SK-N-SH (cell line): ENCODE results near the gene TNFAIP3. TPM values are rescaled to one million over a fixed set of nuclear protein-coding genes. Genes with fewer than 3 reads are reported as not detected.

ENCODE experiments used
- CTCF ChIA-PET: fragments of 300-600, 350-600 bp; formaldehyde crosslinking; extraction: SDS; loops from one replicate; lab custom pipeline; 2021; lab: Yijun Ruan, JAX
- POLR2A ChIA-PET: fragments of 350-600 bp; sonication (Branson Sonifier 250); formaldehyde crosslinking; extraction: SDS; loops from one replicate; lab custom pipeline; 2020; ENCODE audit warnings: antibody characterized with exemption, inconsistent platforms; lab: Yijun Ruan, JAX
- DNase-seq: peaks from one replicate; pipeline ENCODE4 v3.0.0; 2012
- H2AFZ ChIP-seq: fragments of 200-600 bp; sonication (generic); 2 replicates; pipeline ENCODE4 v1.8.1; 2016; ENCODE audit warnings: antibody characterized with exemption, mild to moderate bottlenecking, low read depth
- H3F3A ChIP-seq: fragments of 200-600 bp; sonication (generic); replicated peaks from 2 replicates; pipeline ENCODE3; 2016; ENCODE audit warnings: antibody characterized with exemption, mild to moderate bottlenecking; ENCODE audit not compliant: insufficient read depth
- H3K27ac ChIP-seq, 2 experiments: fragments of 200-500 bp in 1 of 2; fragments of 200-600 bp in 1 of 2; sonication (Bioruptor generic) in 1 of 2; sonication (generic), shearing (Covaris generic) in 1 of 2; 2 replicates each; pipeline versions ENCODE4 v1.5.1 to v1.6.1; 2014 to 2016; ENCODE audit warnings: low read depth in 2 of 2, inconsistent platforms in 1 of 2, low read length in 1 of 2, mild to moderate bottlenecking in 1 of 2, mixed read lengths in 1 of 2
- H3K27me3 ChIP-seq: fragments of 200-600 bp; sonication (generic), shearing (Covaris generic); 2 replicates; pipeline ENCODE4 v1.6.1; 2016; ENCODE audit warnings: mixed run types; ENCODE audit not compliant: insufficient read depth
- H3K36me3 ChIP-seq, 2 experiments: fragments of 200-500 bp in 1 of 2; fragments of 200-600 bp in 1 of 2; sonication (Bioruptor generic) in 1 of 2; sonication (generic) in 1 of 2; replicated peaks in 1 of 2; 2 replicates each; pipeline versions ENCODE3 to v1.5.1; 2014 to 2016; ENCODE audit warnings: low read length in 1 of 2, mild to moderate bottlenecking in 1 of 2; ENCODE audit not compliant: insufficient read depth in 2 of 2, control insufficient read depth in 1 of 2
- H3K4me1 ChIP-seq, 2 experiments: fragments of 200-500 bp in 1 of 2; fragments of 200-600 bp in 1 of 2; sonication (Bioruptor generic) in 1 of 2; sonication (generic), shearing (Covaris generic) in 1 of 2; 2 replicates each; pipeline versions ENCODE4 v1.5.1 to v1.6.1; 2014 to 2016; ENCODE audit warnings: low read depth in 1 of 2, low read length in 1 of 2, mixed run types in 1 of 2; ENCODE audit not compliant: insufficient read depth in 2 of 2, control insufficient read depth in 1 of 2
- H3K4me2 ChIP-seq: fragments of 200-600 bp; sonication (generic), shearing (Covaris generic); 2 replicates; pipeline ENCODE4 v1.6.1; 2017; ENCODE audit warnings: mixed run types
- H3K4me3 ChIP-seq, 2 experiments: fragments of 200-500 bp in 1 of 2; fragments of 200-600 bp in 1 of 2; sonication (Bioruptor generic) in 1 of 2; sonication (generic), shearing (Covaris generic) in 1 of 2; 2 replicates each; pipeline versions ENCODE4 v1.5.1 to v1.8.1; 2014 to 2016; ENCODE audit warnings: low read depth in 2 of 2, inconsistent platforms in 1 of 2, low read length in 1 of 2, mild to moderate bottlenecking in 1 of 2, mixed read lengths in 1 of 2, moderate library complexity in 1 of 2
- H3K79me2 ChIP-seq: fragments of 200-600 bp; sonication (generic); 2 replicates; pipeline ENCODE4 v1.8.1; 2017; ENCODE audit warnings: mild to moderate bottlenecking; ENCODE audit not compliant: insufficient read depth
- H3K9ac ChIP-seq: fragments of 200-600 bp; sonication (generic); 2 replicates; pipeline ENCODE4 v1.6.1; 2017; ENCODE audit warnings: mixed run types
- H3K9me2 ChIP-seq: fragments of 200-600 bp; sonication (generic); 2 replicates; pipeline ENCODE4 v1.6.1; 2017; ENCODE audit warnings: mixed run types
- H3K9me3 ChIP-seq: fragments of 200-600 bp; sonication (generic); 2 replicates; pipeline ENCODE4 v1.6.1; 2017; ENCODE audit warnings: mixed run types, mild to moderate bottlenecking, moderate library complexity
- H4K20me1 ChIP-seq: fragments of 200-600 bp; sonication (generic); 2 replicates; pipeline ENCODE4 v1.6.1; 2017; ENCODE audit warnings: mild to moderate bottlenecking, mixed run types; ENCODE audit not compliant: insufficient read depth
- ELF1 ChIP-seq: IDR thresholded peaks from 2 replicates; pipeline ENCODE4 v1.4.0; 2012
- FOXJ3 ChIP-seq: sonication (generic); formaldehyde crosslinking; IDR thresholded peaks from 2 replicates; pipeline ENCODE4 v1.5.1; 2020; ENCODE audit warnings: mild to moderate bottlenecking, missing genetic modification reagents
- MAX ChIP-seq: IDR thresholded peaks from 2 replicates; pipeline ENCODE4 v1.4.0; 2012; ENCODE audit warnings: low read depth
- MEF2A ChIP-seq: IDR thresholded peaks from 2 replicates; pipeline ENCODE4 v1.4.0; 2012; ENCODE audit warnings: low read depth, borderline replicate concordance
- MXI1 ChIP-seq: IDR thresholded peaks from 2 replicates; pipeline ENCODE4 v1.6.1; 2012; ENCODE audit warnings: mild to moderate bottlenecking, low read depth, low read length, improper control_type of control experiment
- NFIC ChIP-seq: IDR thresholded peaks from 2 replicates; pipeline ENCODE4 v1.4.0; 2012; ENCODE audit warnings: borderline replicate concordance
- POLR2AphosphoS5 ChIP-seq: IDR thresholded peaks from 2 replicates; pipeline ENCODE4 v1.6.1; 2012; ENCODE audit warnings: low read depth, low read length
- RAD21 ChIP-seq: IDR thresholded peaks from 2 replicates; pipeline ENCODE4 v1.6.1; 2012; ENCODE audit warnings: mild to moderate bottlenecking, low read length
- RCOR1 ChIP-seq: fragments of 150-350 bp; IDR thresholded peaks from 2 replicates; pipeline ENCODE4 v1.6.1; 2017; ENCODE audit warnings: antibody characterized with exemption, low read length
- REST ChIP-seq: IDR thresholded peaks from 2 replicates; pipeline ENCODE4 v1.6.1; 2012; ENCODE audit warnings: mild to moderate bottlenecking, low read depth, low read length, moderate library complexity
- RXRA ChIP-seq: IDR thresholded peaks from 2 replicates; pipeline ENCODE4 v1.4.0; 2012; ENCODE audit warnings: low read depth, mild to moderate bottlenecking, borderline replicate concordance
- SMC3 ChIP-seq: IDR thresholded peaks from 2 replicates; pipeline ENCODE4 v1.6.1; 2012; ENCODE audit warnings: low read depth, low read length, improper control_type of control experiment
- USF1 ChIP-seq: IDR thresholded peaks from 2 replicates; pipeline ENCODE4 v1.4.0; 2012; ENCODE audit warnings: low read depth, borderline replicate concordance
- USF2 ChIP-seq: fragments of 150-350 bp; IDR thresholded peaks from 2 replicates; pipeline ENCODE4 v1.6.1; 2017; ENCODE audit warnings: antibody characterized with exemption, low read length, low read depth, borderline replicate concordance
- YY1 ChIP-seq: IDR thresholded peaks from 2 replicates; pipeline ENCODE4 v1.4.0; 2012; ENCODE audit warnings: low read depth, mild to moderate bottlenecking
- ZBTB33 ChIP-seq: IDR thresholded peaks from 2 replicates; pipeline ENCODE4 v1.4.0; 2012; ENCODE audit warnings: low read depth, borderline replicate concordance
- WGBS: methylation state at CpG from one replicate; pipeline ENCODE4 v1.1.6; 2017; ENCODE audit warnings: low lambda C conversion rate; 5-methylcytosine and 5-hydroxymethylcytosine counted together
- polyA plus RNA-seq, 3 experiments: library from polyadenylated mRNA; depleted of rRNA; stranded (reverse); fragments of >200 nt; gene quantifications; 2 replicates each; pipeline ENCODE4 v1.2.3, GENCODE V29; 2012

The TNFAIP3 gene
- polyA plus RNA-seq, 1 of the 3 experiments (the other 2 are of a cell fraction), result 1.0 TPM

- TF ChIP-seq REST (no peak), FOXJ3 (CRISPR knock-in tag) (no peak), RXRA (no peak), RCOR1 (no peak)
Observed at GRCh38 chr6:137871831-137872454, 4.9 kb downstream of the TNFAIP3 start (continued).

GRCh38 chr6:137872581-137873115 lies 5.6 kb downstream of the TNFAIP3 start:
- no peaks in the 10 kb centered on the region for H3K4me1 ChIP-seq
- no peaks in the 10 kb centered on the region; the same call in 1 of the 2 replicates for H3K27me3 ChIP-seq
- H3K4me3 ChIP-seq, result no peak overlapping the region
- H3K27ac ChIP-seq, result no peak overlapping the region
- no peaks in the 10 kb centered on the region for H3K36me3 ChIP-seq
- no peak overlapping the region for H3K9ac ChIP-seq
- ChIA-PET CTCF (interaction anchor here (0.7 to 1.7 kb wide), 3 partner anchors 50 to 206 kb away, joined by 3 to 4 read pairs (median 4); no protein-coding TSS in a partner anchor), POLR2A (no interaction called here)
- H3K4me2 ChIP-seq, result no peak overlapping the region
- no peak for DNase-seq
- no peaks in the 10 kb centered on the region for H3K9me3 ChIP-seq
- H3K79me2 ChIP-seq, result no peaks in the 10 kb centered on the region
- H3K9me2 ChIP-seq, result no peaks in the 10 kb centered on the region
- 42% methylated on average over 2 of the region's 2 CpGs for WGBS
- H4K20me1 ChIP-seq, result no peaks in the 10 kb centered on the region
- TF ChIP-seq POLR2AphosphoS5 (no peak), ZBTB33 (no peak)
- TF ChIP-seq, all 33 proteins: peak for 0
- Histone ChIP-seq H3F3A (peaks cover 9% of the 10 kb centered on the region), H2AFZ (no peak overlapping the region)

GRCh38 chr6:137873273-137873762 lies 6.3 kb downstream of the TNFAIP3 start:
- Histone ChIP-seq H3K36me3 (no peaks in the 10 kb centered on the region), H3K27me3 (no peaks in the 10 kb centered on the region; the same call in 1 of the 2 replicates), H4K20me1 (no peaks in the 10 kb centered on the region), H3K9ac (no peak overlapping the region), H3K9me2 (no peaks in the 10 kb centered on the region), H3K27ac (no peak overlapping the region), H3K4me2 (no peak overlapping the region), H3K79me2 (no peaks in the 10 kb centered on the region), H2AFZ (no peak overlapping the region), H3K4me1 (no peaks in the 10 kb centered on the region), H3K4me3 (no peak overlapping the region), H3K9me3 (no peaks in the 10 kb centered on the region), H3F3A (peaks cover 9% of the 10 kb centered on the region)
- POLR2A ChIA-PET, result no interaction called here
- CTCF ChIA-PET, result interaction anchor here (1.7 kb wide), 1 partner anchor 50 kb away, joined by 4 read pairs; no protein-coding TSS in a partner anchor
- 39% methylated on average over 7 of the region's 7 CpGs for WGBS
- DNase-seq, result no peak
- TF ChIP-seq SMC3 (no peak), ELF1 (no peak), MEF2A (no peak), NFIC (no peak), FOXJ3 (CRISPR knock-in tag) (no peak), USF2 (no peak), RAD21 (no peak), USF1 (no peak), YY1 (no peak), MXI1 (no peak), MAX (no peak)
